ENCODE results near the gene FOXN3.
A peak's percentile ranks its signal among the peaks of the same experiment; 100 is the strongest.
"Not testable (repeated sequence)": the region's sequence is repeated elsewhere in the genome, so short reads cannot be mapped to it uniquely, and the experiment has no call there.

FOXN3 gene

DNA sequence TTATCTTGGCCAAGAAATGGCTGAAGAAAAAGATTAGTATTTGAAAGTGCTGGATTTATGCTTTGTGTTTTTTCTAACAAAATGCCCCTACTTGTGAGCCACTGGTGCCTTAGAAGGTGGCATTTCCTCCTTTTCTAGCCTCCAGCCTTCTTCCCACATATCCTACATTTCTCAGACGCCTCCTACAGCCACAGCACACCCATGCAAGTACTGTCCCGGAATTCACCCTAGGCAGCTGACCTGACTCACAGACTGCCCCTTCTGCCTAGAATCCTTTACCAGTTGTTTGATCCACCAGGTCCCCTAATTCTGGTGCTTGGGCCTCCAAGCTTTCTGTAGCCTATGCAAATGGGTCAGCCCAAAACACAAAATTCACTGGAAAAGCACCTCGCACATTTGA, 166.0 kb downstream of the FOXN3 start:
- intact Hi-C loops (cut with DNase I): no loop called here
- DNase-seq: no peak

DNA sequence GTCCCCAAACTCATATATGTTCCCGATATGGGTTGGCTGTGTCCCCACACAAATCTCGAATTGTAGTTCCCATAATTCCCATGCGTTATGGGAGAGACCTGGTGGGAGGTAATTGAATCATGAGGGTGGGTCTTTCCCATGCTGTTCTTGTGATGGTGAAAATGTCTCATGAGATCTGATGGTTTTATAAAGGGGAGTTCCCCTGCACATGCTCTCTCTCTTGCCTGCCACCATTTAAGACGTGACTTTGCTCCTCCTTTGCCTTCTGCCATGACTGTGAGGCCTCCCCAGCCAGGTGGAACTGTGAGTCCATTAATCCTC, 166.4 kb downstream of the FOXN3 start:
- DNase-seq; intact Hi-C loops (cut with DNase I): not testable (repeated sequence)

DNA sequence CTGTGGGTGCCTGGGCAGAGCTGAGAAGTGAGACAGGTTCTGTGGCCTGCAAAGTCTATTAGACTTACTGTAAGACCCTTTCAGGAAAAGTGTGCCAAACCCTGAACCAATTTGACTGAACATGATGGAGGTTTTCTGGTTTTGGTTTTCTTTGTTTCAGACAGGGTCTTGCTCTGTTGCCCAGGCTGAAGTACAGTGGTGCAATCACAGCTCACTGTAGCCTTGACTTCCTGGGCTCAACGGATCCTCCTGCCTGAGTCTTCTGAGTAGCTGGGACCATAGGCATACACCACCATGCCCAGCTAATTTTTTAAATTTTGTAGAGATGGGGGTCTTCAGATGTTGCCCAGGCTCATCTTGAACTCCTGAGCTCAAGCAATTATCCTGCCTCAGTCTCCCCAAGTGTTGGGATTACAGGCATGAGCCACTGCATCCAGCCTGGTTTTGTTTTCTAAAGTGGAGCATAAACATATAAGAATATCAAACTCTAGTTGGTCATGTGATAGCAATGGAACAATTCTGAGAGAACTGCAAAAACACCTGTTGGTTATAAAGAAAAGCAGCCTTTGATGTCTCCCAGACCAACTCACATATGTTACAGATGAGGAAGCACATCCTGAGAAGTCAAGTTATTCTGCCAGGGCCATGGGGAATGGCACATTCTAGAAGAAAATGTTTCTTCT, 166.9 kb downstream of the FOXN3 start:
- intact Hi-C loops (cut with DNase I): loop anchor here (10.0 kb wide), 1 partner anchor 665 kb away; no protein-coding TSS in a partner anchor
- no peak for DNase-seq

DNA sequence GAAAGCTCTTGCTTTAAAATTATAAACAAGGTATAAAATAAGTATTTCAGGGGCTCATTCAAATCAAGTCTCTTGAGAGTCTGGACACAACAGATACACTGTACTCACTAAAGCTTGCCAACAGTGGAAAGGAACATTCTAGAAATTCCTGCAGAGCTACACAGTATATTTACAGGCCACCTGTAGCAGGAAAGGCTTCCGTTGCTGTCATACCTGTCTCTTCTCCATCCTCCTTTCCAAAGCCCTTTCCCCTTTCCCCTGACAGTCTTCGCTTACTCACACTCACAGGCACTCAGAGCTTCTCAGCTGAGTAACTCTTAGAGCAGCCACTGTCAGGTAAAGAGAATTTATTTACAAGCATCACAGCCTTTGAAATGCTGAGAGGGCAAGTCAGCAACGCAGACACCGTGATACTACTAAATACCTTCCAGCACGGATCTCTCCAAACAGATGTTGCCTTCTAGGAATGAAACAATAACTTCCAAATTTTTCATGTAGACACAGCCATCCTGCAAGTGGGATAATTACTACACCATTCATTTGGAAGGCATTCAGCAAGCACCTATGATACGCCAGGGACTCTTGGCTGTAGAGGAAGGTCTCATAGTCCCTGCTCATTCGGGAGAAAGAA, 167.9 kb downstream of the FOXN3 start:
- intact Hi-C loops (cut with DNase I): loop anchor here (10.0 kb wide), 1 partner anchor 666 kb away; no protein-coding TSS in a partner anchor
- DNase-seq: no peak

DNA sequence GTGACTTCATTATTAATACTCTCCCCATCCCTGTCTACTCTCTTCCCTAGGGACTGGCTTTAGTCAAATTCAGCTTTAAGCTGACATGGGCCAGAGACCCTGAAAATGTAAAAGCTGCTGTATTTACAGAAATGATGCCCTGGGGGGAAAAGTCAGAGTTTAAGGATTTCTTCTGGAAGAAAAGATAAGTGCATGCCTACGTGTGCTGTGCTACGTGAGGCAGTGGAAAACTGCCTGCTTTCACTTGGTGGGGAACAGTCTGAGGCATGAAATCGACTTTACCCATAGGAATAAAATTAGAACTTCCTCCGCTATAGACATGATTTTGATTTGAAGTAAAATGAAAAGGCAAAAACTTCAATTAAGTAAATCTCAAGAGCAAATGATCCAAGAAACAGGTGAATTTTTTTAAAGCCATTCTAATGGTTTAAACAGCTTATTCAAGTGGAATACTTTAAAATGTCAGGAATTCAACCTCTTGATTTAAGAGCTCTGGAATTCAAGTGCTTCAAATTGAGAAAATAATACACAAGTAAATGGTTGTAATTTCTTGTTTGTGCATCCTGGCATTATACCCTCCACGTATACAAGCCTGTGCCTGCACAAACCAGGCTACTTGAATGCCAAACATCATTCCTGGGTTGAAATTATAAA, 168.5 kb downstream of the FOXN3 start:
- intact Hi-C loops (cut with DNase I): loop anchor here (10.0 kb wide), 1 partner anchor 666 kb away; no protein-coding TSS in a partner anchor
- no peak for DNase-seq

DNA sequence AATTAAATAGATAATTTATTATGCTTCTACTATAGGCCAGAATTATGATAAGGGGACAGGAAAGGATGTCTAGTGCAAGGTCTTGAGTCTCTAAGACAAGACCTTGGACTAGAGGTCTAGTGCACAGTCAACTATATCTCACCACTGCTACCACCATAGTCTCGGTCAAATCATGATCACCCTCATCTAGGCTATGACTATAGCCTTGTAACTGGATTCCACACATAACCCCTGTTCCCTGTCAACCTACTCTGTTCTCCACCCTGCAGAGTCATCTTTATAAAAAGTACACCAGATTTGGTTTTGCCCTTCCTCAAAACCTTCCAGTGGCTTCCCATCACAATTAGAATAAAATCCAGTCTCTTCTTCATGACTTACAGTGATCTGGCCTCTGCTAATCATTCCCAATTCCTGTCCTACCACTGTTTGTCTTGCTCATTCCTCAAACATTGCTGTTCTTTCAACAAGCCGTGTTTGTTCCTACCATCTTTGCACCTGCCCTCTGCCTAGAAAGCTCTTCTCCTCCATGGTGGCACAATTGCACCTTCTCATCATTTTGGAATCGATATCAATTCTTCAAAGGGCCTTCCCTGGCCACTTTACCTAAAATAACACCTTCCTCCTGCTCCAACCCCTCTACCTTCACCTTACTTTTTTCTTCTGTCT, 169.4 kb downstream of the FOXN3 start:
- intact Hi-C loops (cut with DNase I): loop anchor here (10.0 kb wide), 1 partner anchor 667 kb away; no protein-coding TSS in a partner anchor
- DNase-seq: no peak

DNA sequence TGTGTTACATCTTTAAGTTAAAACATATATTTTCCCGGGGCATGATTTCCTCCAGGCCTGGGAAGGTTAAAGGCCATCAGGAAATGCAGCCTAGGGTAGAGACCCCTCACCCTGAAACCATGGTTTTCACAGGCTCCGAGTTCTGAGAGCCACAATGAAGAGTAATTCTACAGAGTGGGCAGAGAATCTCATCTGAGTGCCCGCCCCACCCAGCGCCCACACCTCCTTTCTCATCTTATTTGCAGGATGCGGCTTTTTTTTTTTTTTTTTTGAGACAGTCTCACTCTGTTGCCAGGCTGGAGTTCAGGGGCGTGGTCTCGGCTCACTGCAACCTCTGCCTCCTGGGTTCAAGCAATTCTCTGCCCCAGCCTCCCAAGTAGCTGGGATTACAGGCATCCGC, 170.7 kb downstream of the FOXN3 start:
- intact Hi-C loops (cut with DNase I): loop anchor here (10.0 kb wide), 1 partner anchor 669 kb away; no protein-coding TSS in a partner anchor
- no peak for DNase-seq

DNA sequence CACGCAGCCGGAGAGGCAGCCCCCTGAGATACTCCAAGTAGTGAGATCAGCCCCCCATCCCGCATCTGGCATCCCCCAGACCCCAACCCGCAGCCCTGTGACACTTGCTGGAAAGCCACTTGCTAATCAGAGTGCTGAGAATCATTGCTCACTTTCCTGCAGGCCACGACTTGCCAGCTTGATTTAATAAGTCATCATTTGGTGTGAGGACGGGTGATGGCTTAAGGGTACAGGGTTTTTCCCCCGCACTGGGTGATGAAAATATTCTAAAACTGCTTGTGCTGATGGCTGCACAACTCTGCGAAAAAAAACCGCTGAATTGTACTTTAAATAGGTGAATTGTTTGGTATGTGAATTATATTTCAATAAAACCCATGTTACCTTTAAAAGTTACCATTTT, 171.2 kb downstream of the FOXN3 start:
- DNase-seq: no peak
- intact Hi-C loops (cut with DNase I): loop anchor here (10.0 kb wide), 1 partner anchor 669 kb away; no protein-coding TSS in a partner anchor

DNA sequence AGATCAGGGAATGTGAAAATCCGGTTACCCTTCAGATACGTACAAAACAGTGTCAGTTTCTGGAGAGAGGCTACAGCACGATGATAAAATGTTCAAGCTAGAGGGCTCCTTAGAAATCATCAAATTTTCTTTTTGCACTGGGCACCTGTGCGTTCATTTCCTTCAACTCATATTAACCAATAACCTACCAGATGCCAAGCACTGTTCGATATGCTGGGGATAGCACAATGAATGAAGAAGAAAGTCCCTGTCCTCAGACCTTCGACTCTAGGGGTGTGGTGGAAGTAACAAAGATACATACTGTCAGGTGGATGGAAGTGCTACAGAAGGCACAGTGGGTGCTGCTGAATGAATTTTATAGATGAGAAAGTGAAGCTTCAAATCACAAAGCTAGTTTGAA, 172.3 kb downstream of the FOXN3 start:
- no peak for DNase-seq
- intact Hi-C loops (cut with DNase I): loop anchor here (10.0 kb wide), 1 partner anchor 670 kb away; no protein-coding TSS in a partner anchor

DNA sequence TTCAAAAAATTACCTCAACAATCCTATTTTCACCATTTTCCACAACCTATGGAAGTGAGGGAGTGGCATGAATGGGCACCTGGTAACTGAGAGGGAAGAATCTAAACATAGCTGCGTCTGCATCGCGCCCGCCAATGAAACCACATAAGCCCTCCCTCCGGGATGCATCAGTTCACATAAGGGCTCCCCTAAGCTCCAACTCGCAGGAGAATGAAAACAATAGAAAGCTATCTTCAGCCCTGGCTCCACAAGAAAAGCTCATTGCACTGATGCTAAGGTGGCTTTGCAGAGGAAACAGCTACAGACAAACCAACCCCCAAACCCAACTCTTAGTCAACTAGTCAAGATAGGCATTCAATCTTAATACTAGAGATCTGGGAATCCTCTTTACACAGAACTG, 173.3 kb downstream of the FOXN3 start:
- peak in 1 of 42 donors; percentile 24 for DNase-seq
- intact Hi-C loops (cut with DNase I): loop anchor here (10.0 kb wide), 1 partner anchor 671 kb away; no protein-coding TSS in a partner anchor

DNA sequence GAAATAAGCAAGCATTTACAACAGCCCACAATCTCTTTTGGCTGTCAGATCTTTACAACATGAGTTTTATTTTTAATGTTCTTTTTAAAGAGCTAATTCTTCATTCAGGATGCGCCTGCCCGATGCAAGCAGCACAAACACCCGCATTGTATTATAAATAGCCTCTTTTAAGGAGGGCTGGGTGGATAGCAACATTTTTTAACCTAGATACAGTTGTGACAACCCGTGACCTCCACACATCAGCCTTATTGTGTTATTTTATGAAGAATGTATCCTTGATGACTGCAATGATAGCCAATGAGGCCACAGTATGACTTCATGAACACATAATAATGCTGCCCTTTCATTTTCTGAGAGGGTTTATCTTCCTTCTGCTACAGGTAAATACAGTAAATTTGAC, 173.7 kb downstream of the FOXN3 start:
- intact Hi-C loops (cut with DNase I): loop anchor here (10.0 kb wide), 1 partner anchor 672 kb away; no protein-coding TSS in a partner anchor
- no peak for DNase-seq

DNA sequence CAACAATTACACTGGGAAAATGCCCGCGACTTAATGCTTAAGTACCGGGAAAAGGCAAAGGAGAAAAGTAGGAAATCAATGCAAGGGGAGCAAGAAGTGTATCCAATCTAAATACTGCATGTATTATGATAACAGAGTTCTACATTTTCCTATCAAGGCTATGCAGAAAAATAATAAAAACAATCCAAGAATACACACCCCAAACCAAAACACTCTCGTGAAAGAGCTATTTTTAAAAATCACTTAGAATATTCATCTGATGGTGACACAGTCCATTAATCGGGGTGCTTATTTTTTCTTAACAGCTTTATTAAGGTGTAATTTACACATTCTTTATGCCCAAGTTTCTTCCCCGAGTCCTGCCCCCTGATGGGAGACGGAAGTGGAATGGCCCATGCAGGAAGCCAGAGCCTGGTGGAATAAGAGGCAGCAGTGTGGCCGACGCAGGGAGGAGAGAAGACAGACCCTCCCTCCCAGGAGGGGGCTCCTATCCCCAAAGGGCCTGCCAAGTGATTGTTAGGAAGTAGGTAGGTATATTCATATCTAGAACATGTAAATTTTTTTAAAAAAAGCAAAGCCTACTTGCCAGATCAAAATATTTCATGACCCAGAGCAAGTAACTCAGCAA, 174.3 kb downstream of the FOXN3 start:
- DNase-seq: peak in 5 of 42 donors; percentile 24 to 49 (median 34)
- intact Hi-C loops (cut with DNase I): loop anchor here (10.0 kb wide), 1 partner anchor 672 kb away; no protein-coding TSS in a partner anchor

DNA sequence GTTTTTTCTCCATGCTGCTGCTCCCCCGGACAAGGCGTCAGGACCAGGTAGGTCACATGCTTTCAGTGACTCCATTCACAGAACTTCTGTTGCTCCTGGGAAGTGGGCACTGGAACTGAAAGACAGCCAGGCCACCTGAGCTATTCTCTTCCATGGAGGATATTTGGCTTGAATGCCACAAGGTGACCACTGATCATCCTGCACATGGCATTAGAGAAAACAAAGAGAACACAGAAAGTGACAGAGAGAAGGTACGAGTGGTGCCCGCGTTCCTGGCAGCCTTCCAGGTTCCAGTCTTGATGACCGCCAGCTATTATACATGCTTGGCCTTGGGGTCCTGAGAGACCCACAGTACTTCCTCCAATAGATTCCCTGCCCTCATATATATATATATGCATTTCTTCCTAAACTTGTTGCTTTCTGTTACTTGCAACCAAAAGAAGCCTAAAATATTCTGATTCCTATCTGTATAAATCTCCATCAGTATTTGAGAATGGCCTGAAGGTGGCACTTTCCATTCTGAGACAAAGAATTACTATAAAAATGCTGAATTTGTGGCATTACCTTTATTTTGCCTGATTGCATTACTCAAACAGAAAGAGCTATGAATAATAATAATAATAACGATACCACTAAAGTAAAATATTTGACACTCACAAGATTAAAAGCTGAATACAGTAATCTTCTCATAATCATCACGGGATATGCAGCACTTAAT, 174.9 kb downstream of the FOXN3 start:
- intact Hi-C loops (cut with DNase I): loop anchor here (10.0 kb wide), 1 partner anchor 673 kb away; no protein-coding TSS in a partner anchor

DNA sequence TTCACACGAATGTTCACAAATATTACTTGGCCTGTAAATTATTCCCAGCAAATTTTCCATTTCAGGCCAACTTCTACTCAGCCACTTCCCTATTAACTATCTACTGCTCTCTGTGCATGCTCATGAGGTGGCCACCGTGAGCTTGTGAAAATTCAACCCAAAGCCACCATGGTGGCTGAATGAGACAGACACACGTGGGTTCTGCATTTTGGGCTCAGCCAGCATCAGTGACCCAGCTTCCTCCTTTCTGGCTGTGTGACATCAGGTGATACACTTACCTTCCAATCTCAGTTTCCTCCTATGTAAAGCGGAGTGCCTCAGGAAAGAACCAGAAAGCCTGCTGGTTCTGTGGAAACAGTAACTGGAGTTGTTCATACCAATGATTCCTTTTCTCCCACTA, 175.8 kb downstream of the FOXN3 start:
- intact Hi-C loops (cut with DNase I): loop anchor here (10.0 kb wide), 1 partner anchor 674 kb away; no protein-coding TSS in a partner anchor

More for the DNA sequence above, 174.9 kb downstream of the FOXN3 start:
- peak in 1 of 42 donors; percentile 49 for DNase-seq

DNA sequence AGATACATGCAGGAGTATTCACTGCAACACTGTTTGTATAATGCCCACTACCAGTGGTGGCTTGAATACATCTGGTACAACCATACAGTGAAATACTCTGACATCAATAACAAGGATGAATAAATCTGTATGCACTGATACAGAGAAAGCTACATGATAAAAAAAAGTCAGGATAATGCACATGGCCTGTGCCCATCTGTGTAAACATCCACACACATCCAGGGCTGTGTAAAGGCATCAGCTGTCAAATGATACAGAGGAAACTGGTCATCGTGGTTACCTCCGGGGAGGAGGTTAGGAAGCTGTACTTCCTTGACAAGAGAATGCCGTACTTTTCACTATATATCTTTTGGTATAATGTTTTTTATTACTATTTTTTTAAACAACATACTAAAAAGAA, 176.6 kb downstream of the FOXN3 start:
- intact Hi-C loops (cut with DNase I): loop anchor here (10.0 kb wide), 1 partner anchor 674 kb away; no protein-coding TSS in a partner anchor

More for the DNA sequence above, 175.8 kb downstream of the FOXN3 start:
- DNase-seq: no peak

DNA sequence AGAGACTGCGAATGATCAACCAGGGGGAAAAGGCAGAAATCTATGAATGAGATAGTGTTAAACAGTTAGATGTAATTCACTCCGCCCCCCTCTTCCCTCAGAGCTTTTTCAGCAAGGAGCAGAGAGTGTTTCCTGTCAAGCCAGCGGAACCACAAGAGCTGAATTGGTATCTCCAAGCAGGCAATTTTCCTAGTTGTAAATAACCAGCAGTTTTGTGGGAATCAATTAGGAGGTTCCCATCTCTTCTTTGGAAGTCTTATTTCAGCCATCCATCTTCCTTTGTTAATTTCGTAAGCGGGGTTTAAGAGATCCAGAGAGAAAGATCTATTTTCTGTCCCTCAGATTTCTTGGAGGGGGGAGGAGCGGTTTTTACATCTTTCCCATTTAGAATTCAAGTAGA, 178.0 kb downstream of the FOXN3 start:
- DNase-seq: peak in 4 of 42 donors; percentile 22 to 38 (median 28)

More for the DNA sequence above, 176.6 kb downstream of the FOXN3 start:
- no peak for DNase-seq

DNA sequence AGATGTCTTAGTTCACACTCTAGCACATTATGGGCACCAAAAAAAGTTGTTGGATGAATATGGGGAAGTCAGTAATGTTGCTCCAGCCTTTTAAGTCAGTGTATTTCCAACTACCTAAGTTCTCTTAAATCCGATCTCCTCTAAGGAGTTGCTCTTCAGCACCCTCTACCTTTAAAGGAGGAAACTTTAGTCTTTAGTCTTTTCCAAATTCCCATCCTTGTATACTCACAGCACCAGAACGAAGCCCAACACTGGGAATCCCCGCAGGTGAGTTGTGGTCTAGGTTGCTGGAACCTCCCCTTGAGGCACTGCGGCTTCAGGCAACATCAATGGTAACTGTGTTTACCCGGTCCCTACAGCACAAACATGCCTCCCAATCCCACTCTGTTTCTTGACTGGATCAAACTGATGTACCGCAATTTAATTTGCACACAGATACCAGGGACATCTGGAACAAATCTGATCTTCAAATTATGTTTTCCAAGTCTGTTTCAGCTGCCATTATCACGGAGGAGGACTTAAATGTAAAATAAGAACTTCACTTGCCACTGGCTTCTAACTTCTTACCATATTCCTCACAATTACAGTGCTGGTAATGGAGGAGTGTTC, 179.0 kb downstream of the FOXN3 start:
- no peak for DNase-seq
- intact Hi-C loops (cut with DNase I): no loop called here

More for the DNA sequence above, 178.0 kb downstream of the FOXN3 start:
- intact Hi-C loops (cut with DNase I): no loop called here
